ENCODE results near the gene RNGTT. TPM values are rescaled to one million over a fixed set of nuclear protein-coding genes. Genes with fewer than 3 reads are reported as not detected.

Gene RNGTT
- total and polyA plus RNA-seq, 10 of the 15 experiments (the other 5 are each of a cell fraction or from before 2014, with no cell fraction given): 7.7 to 30.4 (median 22.2) TPM

DNA sequence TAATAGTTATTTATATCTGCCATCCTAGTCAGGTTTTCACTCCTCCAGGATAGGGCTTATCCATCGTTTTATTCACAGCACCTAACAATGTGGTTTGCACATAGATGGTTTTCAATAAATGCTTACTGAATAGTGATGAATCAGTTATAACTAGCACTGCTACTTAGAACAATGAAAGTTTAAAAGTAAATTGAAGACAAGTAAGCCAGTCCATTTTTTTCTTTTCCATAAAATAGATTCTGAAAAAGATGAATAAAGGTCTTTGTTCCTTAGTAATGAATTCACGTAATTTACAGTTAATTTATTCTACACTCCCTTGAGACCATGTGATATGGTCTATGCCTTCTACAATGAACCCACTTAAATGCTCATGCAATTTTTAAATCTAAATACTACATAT lies 212.5 kb downstream of the RNGTT start (continued):
- TF ChIP-seq, protein P1, sequence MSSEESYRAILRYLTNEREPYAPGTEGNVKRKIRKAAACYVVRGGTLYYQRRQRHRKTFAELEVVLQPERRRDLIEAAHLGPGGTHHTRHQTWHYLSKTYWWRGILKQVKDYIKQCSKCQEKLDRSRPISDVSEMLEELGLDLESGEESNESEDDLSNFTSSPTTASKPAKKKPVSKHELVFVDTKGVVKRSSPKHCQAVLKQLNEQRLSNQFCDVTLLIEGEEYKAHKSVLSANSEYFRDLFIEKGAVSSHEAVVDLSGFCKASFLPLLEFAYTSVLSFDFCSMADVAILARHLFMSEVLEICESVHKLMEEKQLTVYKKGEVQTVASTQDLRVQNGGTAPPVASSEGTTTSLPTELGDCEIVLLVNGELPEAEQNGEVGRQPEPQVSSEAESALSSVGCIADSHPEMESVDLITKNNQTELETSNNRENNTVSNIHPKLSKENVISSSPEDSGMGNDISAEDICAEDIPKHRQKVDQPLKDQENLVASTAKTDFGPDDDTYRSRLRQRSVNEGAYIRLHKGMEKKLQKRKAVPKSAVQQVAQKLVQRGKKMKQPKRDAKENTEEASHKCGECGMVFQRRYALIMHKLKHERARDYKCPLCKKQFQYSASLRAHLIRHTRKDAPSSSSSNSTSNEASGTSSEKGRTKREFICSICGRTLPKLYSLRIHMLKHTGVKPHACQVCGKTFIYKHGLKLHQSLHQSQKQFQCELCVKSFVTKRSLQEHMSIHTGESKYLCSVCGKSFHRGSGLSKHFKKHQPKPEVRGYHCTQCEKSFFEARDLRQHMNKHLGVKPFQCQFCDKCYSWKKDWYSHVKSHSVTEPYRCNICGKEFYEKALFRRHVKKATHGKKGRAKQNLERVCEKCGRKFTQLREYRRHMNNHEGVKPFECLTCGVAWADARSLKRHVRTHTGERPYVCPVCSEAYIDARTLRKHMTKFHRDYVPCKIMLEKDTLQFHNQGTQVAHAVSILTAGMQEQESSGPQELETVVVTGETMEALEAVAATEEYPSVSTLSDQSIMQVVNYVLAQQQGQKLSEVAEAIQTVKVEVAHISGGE (CRISPR knock-in tag; IDR thresholded peaks at IDR 0.05): no peak
- no peak for TF ChIP-seq TCF3 (IDR thresholded peaks at IDR 0.05; ENCODE audit: borderline replicate concordance, insufficient read depth, low read depth, low read length)
- TF ChIP-seq CBX3 (IDR thresholded peaks at IDR 0.05; ENCODE audit: borderline replicate concordance, low read depth): no peak
- TF ChIP-seq SRF (IDR thresholded peaks at IDR 0.05; ENCODE audit: low read depth in 2 of 2, low read length in 2 of 2): no peak
- no peak for TF ChIP-seq FOXK2 (IDR thresholded peaks at IDR 0.05)

DNA sequence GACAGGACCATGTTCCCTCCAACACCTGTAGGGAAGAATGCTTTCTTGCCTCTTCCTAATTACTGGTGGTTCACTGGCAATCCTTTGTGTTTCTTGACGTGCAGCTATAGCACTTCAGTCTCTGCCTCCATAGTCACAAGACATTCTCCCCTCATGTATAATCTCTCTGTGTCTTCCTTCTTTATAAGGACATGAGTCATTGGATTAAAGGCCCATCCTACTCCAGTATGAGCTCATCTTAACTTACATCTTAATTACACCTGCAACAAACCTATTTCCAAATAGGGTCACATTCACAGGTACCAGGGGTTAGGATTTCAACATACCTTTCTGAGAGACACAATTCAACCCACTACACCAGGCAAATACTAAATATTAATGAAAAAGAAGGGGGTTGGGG lies 213.6 kb downstream of the RNGTT start:
- intact Hi-C loops (cut with micrococcal nuclease; ENCODE audit: unreplicated experiment): no loop called here
- H3K9ac ChIP-seq (ENCODE audit: control insufficient read depth, insufficient read depth, low read length): no peak overlapping the region
- in situ Hi-C loops (cut with MboI): no loop called here
- H3K27ac ChIP-seq (ENCODE audit: control insufficient read depth, insufficient read depth): no peak overlapping the region
- ATAC-seq (no peak), FAIRE-seq (no peak), DNase-seq (ENCODE audit: low read depth, low spot score) (no peak)
- 100% methylated on average over 1 of the region's 1 CpG for WGBS (ENCODE audit: insufficient coverage, insufficient replicate concordance, low lambda C conversion rate, missing lambda C conversion rate)
- BruUV-seq (replicated peaks): no TSS peak
- CTCF ChIA-PET: interaction anchor here (1.4 kb wide), 1 partner anchor 26 kb away, joined by 3 read pairs; no protein-coding TSS in a partner anchor
- H3K4me2 ChIP-seq (ENCODE audit: control insufficient read depth, insufficient read depth): no peak overlapping the region
- POLR2A ChIA-PET: no interaction called here
- H3K4me1 ChIP-seq (ENCODE audit: control insufficient read depth, insufficient read depth, low read length): no peaks in the 10 kb centered on the region
- H3K4me3 ChIP-seq: no peak overlapping the region
- RAD21 ChIA-PET (ENCODE audit: unreplicated experiment): interaction anchor here (0.8 to 1.1 kb wide), 2 partner anchors 10 kb away, joined by 3 to 4 read pairs; no protein-coding TSS in a partner anchor
- no peaks in the 10 kb centered on the region for H4K20me1 ChIP-seq (ENCODE audit: control insufficient read depth, insufficient read depth)
- no peaks in the 10 kb centered on the region; a peak in 1 of 4 replicates for H3K36me3 ChIP-seq (ENCODE audit: control insufficient read depth in 2 of 2, insufficient read depth in 2 of 2, low read length in 1 of 2)
- SMC1A ChIA-PET (ENCODE audit: uncharacterized antibody, unreplicated experiment): interaction anchor here (1.0 kb wide), 1 partner anchor 10 kb away, joined by 3 read pairs; no protein-coding TSS in a partner anchor
- peaks cover 6% of the 10 kb centered on the region; the same call in 2 of the 3 replicates for H3K9me3 ChIP-seq (replicated peaks; ENCODE audit: control insufficient read depth, insufficient read depth, low read length)
- H3K79me2 ChIP-seq (ENCODE audit: control insufficient read depth, insufficient read depth, low read length): no peaks in the 10 kb centered on the region
- H3K27me3 ChIP-seq (replicated peaks in 1 of 2; ENCODE audit: control insufficient read depth in 2 of 2, insufficient read depth in 2 of 2, low read length in 1 of 2): no peaks in the 10 kb centered on the region
- TF ChIP-seq, protein P2, sequence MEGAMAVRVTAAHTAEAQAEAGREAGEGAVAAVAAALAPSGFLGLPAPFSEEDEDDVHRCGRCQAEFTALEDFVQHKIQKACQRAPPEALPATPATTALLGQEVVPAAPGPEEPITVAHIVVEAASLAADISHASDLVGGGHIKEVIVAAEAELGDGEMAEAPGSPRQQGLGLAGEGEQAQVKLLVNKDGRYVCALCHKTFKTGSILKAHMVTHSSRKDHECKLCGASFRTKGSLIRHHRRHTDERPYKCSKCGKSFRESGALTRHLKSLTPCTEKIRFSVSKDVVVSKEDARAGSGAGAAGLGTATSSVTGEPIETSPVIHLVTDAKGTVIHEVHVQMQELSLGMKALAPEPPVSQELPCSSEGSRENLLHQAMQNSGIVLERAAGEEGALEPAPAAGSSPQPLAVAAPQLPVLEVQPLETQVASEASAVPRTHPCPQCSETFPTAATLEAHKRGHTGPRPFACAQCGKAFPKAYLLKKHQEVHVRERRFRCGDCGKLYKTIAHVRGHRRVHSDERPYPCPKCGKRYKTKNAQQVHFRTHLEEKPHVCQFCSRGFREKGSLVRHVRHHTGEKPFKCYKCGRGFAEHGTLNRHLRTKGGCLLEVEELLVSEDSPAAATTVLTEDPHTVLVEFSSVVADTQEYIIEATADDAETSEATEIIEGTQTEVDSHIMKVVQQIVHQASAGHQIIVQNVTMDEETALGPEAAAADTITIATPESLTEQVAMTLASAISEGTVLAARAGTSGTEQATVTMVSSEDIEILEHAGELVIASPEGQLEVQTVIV (IDR thresholded peaks at IDR 0.05; ENCODE audit: borderline replicate concordance, partially characterized antibody): no peak
- no peak for TF ChIP-seq HDGF (IDR thresholded peaks at IDR 0.05)
- TF ChIP-seq, protein P3, sequence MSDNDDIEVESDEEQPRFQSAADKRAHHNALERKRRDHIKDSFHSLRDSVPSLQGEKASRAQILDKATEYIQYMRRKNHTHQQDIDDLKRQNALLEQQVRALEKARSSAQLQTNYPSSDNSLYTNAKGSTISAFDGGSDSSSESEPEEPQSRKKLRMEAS (IDR thresholded peaks at IDR 0.05; ENCODE audit: low read depth, low read length): no peak
- no peak overlapping the region for H2AFZ ChIP-seq (ENCODE audit: control insufficient read depth, low read depth, low read length)
